ENCODE data around the gene DEXI.
A peak's percentile ranks its signal among the peaks of the same experiment; 100 is the strongest.

DEXI gene

DNA sequence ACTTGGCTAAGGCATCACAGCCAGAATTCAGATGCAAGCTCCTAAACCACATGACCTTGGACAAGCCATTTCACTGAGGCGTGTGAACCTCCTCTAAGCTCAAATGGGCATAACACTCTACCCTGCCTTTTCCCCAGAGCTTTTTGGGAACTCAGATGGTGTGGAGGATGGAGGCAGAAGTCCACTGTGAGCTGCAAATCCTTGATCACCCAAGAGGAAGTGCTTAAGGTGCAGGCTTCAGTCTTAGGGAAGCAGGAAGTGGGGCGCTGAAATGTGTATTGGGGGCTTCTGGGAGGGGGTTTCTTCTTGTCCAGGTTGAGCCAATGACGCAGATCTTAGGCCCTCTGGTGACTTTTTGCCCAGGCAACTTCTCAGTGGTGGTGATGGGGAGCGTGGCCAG is 52.4 kb downstream of the DEXI start:
- Histone ChIP-seq H3K79me1 (replicated peaks; ENCODE audit: low read length, poor library complexity, severe bottlenecking) (no peaks in the 10 kb centered on the region), H4K8ac (ENCODE audit: low read length) (no peak overlapping the region), H3K4ac (ENCODE audit: low read depth in 1 of 2, low read length in 2 of 2) (no peak overlapping the region), H3K4me1 (ENCODE audit: control insufficient read depth, insufficient read depth, low read depth, low read length) (no peaks in the 10 kb centered on the region), H2AK5ac (ENCODE audit: low read length, severe bottlenecking) (no peak overlapping the region), H2BK12ac (ENCODE audit: low read length in 2 of 2) (no peak overlapping the region), H2BK5ac (ENCODE audit: low read depth, low read length, poor library complexity, severe bottlenecking) (no peak overlapping the region), H2BK120ac (ENCODE audit: low read depth, low read length) (no peak overlapping the region), H2AFZ (ENCODE audit: low read depth, low read length) (no peak overlapping the region), H3K4me3 (ENCODE audit: insufficient read depth in 1 of 2, low read depth in 1 of 2, low read length in 2 of 2) (no peak overlapping the region), H3K27ac (ENCODE audit: low read length, poor library complexity, severe bottlenecking) (no peak overlapping the region), H3K9ac (ENCODE audit: low read length) (no peak overlapping the region), H3K4me2 (ENCODE audit: low read length, poor library complexity, severe bottlenecking) (no peak overlapping the region), H3K36me3 (ENCODE audit: control insufficient read depth in 1 of 2, insufficient read depth in 2 of 2, low read depth in 1 of 2, low read length in 2 of 2) (peaks cover 0 to 7% of the 10 kb centered on the region in 2 experiments), H3K14ac (ENCODE audit: low read length in 2 of 2) (no peak overlapping the region), H3K18ac (ENCODE audit: low read depth in 1 of 2, low read length in 2 of 2) (no peak overlapping the region), H2BK15ac (ENCODE audit: low read depth, poor library complexity, severe bottlenecking) (no peak overlapping the region), H3K27me3 (ENCODE audit: control insufficient read depth in 1 of 2, insufficient read depth in 1 of 2, low read length in 2 of 2) (peaks cover 0 to 38% of the 10 kb centered on the region in 2 experiments), H3K9me3 (ENCODE audit: control insufficient read depth, low read length) (no peaks in the 10 kb centered on the region), H4K91ac (ENCODE audit: low read length) (no peak overlapping the region), H3K23ac (ENCODE audit: low read length in 2 of 2) (no peak overlapping the region)
- 72% methylated on average over 3 of the region's 4 CpGs for WGBS
- DNase-seq: no peak

DNA sequence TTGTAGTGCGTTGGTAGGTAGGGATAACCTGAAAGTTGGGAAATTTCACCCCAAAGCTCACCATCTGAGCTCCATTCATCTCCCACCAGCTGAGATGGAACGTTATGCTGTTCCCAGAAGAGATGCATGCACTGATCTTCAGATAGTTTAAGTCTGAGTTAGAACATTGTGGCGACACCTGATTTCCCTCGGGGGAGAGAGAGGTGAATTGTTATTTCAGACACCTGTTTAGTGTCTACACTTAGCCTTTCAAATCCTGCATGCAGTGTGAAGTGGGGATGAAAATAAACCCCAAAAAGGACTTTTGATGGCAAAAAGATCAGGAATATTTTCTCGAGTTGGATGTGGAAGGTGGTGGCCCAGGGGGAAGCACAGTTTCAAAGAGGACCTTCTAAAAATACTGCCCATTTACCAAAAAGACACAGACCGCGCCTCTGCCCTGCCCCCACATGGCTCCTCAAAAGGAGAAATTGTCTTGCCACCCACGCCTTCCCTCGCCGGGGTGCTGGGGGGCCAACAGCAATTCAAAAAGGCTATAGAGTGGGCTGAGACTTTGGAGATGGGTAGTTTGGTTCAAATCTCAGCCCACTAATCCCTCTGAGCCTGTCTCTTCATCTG is 53.8 kb downstream of the DEXI start:
- Histone ChIP-seq H3K4ac (ENCODE audit: low read depth in 1 of 2, low read length in 2 of 2) (no peak overlapping the region), H4K8ac (ENCODE audit: low read length) (no peak overlapping the region), H2AK5ac (ENCODE audit: low read length, severe bottlenecking) (no peak overlapping the region), H3K9me3 (ENCODE audit: control insufficient read depth, low read length) (no peaks in the 10 kb centered on the region), H3K4me1 (ENCODE audit: control insufficient read depth, insufficient read depth, low read depth, low read length) (no peaks in the 10 kb centered on the region), H3K79me1 (replicated peaks; ENCODE audit: low read length, poor library complexity, severe bottlenecking) (no peaks in the 10 kb centered on the region), H3K4me2 (ENCODE audit: low read length, poor library complexity, severe bottlenecking) (no peak overlapping the region), H2BK120ac (ENCODE audit: low read depth, low read length) (no peak overlapping the region), H3K27ac (ENCODE audit: low read length, poor library complexity, severe bottlenecking) (no peak overlapping the region), H3K27me3 (ENCODE audit: control insufficient read depth in 1 of 2, insufficient read depth in 1 of 2, low read length in 2 of 2) (peaks cover 0 to 43% of the 10 kb centered on the region in 2 experiments), H2BK15ac (ENCODE audit: low read depth, poor library complexity, severe bottlenecking) (no peak overlapping the region), H2BK5ac (ENCODE audit: low read depth, low read length, poor library complexity, severe bottlenecking) (no peak overlapping the region), H3K23ac (ENCODE audit: low read length in 2 of 2) (no peak overlapping the region), H3K14ac (ENCODE audit: low read length in 2 of 2) (no peak overlapping the region), H3K36me3 (ENCODE audit: control insufficient read depth in 1 of 2, insufficient read depth in 2 of 2, low read depth in 1 of 2, low read length in 2 of 2) (peaks cover 0 to 7% of the 10 kb centered on the region in 2 experiments), H2BK12ac (ENCODE audit: low read length in 2 of 2) (no peak overlapping the region), H4K91ac (ENCODE audit: low read length) (no peak overlapping the region), H2AFZ (ENCODE audit: low read depth, low read length) (no peak overlapping the region), H3K4me3 (ENCODE audit: insufficient read depth in 1 of 2, low read depth in 1 of 2, low read length in 2 of 2) (no peak overlapping the region), H3K9ac (ENCODE audit: low read length) (no peak overlapping the region), H3K18ac (ENCODE audit: low read depth in 1 of 2, low read length in 2 of 2) (no peak overlapping the region)
- DNase-seq: no peak
- 58% methylated on average over 10 of the region's 10 CpGs for WGBS

DNA sequence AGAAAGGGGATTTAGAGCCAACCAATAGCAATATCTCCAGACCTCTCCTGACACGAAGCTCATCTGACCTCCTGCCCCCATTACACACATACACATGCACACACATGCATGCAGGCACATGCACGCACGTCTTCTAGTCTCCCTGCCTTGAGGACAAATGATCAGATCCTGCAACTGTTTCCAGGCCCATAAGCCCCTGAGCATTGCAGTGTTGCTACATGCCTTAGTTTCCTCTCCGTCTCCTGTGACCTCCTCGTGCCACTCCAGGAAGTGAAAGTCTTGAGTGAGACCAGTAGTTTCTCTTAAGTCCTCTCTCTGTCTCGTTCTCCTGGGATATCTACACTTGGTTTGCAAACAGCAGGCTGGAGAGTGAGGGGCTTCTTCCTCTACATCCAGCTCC is 57.0 kb downstream of the DEXI start:
- Histone ChIP-seq H3K4me1 (ENCODE audit: control insufficient read depth, insufficient read depth, low read depth, low read length) (no peaks in the 10 kb centered on the region), H3K9ac (ENCODE audit: low read length) (no peak overlapping the region), H3K14ac (ENCODE audit: low read length in 2 of 2) (no peak overlapping the region), H3K18ac (ENCODE audit: low read depth in 1 of 2, low read length in 2 of 2) (no peak overlapping the region), H2BK12ac (ENCODE audit: low read length in 2 of 2) (no peak overlapping the region), H3K4ac (ENCODE audit: low read depth in 1 of 2, low read length in 2 of 2) (no peak overlapping the region), H3K36me3 (ENCODE audit: control insufficient read depth in 1 of 2, insufficient read depth in 2 of 2, low read depth in 1 of 2, low read length in 2 of 2) (peaks cover 0 to 7% of the 10 kb centered on the region in 2 experiments), H3K9me3 (ENCODE audit: control insufficient read depth, low read length) (no peaks in the 10 kb centered on the region), H3K23ac (ENCODE audit: low read length in 2 of 2) (no peak overlapping the region), H4K91ac (ENCODE audit: low read length) (no peak overlapping the region), H3K79me1 (replicated peaks; ENCODE audit: low read length, poor library complexity, severe bottlenecking) (no peaks in the 10 kb centered on the region), H3K27ac (ENCODE audit: low read length, poor library complexity, severe bottlenecking) (no peak overlapping the region), H2BK5ac (ENCODE audit: low read depth, low read length, poor library complexity, severe bottlenecking) (no peak overlapping the region), H3K27me3 (ENCODE audit: control insufficient read depth in 1 of 2, insufficient read depth in 1 of 2, low read length in 2 of 2) (peaks cover 0 to 46% of the 10 kb centered on the region in 2 experiments), H2AK5ac (ENCODE audit: low read length, severe bottlenecking) (no peak overlapping the region), H2AFZ (ENCODE audit: low read depth, low read length) (no peak overlapping the region), H3K4me2 (ENCODE audit: low read length, poor library complexity, severe bottlenecking) (no peak overlapping the region), H2BK120ac (ENCODE audit: low read depth, low read length) (no peak overlapping the region), H3K4me3 (ENCODE audit: insufficient read depth in 1 of 2, low read depth in 1 of 2, low read length in 2 of 2) (no peak overlapping the region), H4K8ac (ENCODE audit: low read length) (no peak overlapping the region), H2BK15ac (ENCODE audit: low read depth, poor library complexity, severe bottlenecking) (no peak overlapping the region)
- no peak for DNase-seq
- 47% methylated on average over 4 of the region's 6 CpGs for WGBS

DNA sequence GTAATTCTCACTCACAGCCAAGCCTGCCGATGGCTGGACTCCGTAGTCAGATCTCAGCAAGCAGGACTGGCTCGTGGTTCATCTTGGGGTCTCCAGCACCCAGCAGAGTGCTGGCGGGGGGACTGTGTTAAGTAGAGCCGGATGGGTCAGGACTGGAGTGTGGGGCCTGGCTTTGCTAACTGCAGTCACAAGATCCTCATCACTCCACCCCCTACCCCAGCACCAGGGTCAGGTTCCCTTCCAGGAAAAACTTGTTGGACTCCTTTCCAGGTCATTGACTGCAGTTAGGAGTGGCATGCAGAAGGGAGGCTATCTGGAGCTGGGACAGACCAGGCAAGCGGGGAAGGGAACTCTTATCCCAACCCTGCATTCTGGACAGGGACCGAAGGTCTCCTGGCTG is 59.3 kb downstream of the DEXI start:
- Histone ChIP-seq H3K9ac (ENCODE audit: low read length) (no peak overlapping the region), H2BK5ac (ENCODE audit: low read depth, low read length, poor library complexity, severe bottlenecking) (no peak overlapping the region)

More for the DNA sequence above, 59.3 kb downstream of the DEXI start:
- H3K4me1 ChIP-seq (ENCODE audit: control insufficient read depth, insufficient read depth, low read depth, low read length): no peaks in the 10 kb centered on the region
- WGBS: 98% methylated on average over 5 of the region's 7 CpGs
- peak overlapping the region in 1 of 2 experiments; percentile 26 for H3K14ac ChIP-seq (ENCODE audit: low read length in 2 of 2)
- H4K91ac ChIP-seq (ENCODE audit: low read length): no peak overlapping the region
- DNase-seq: no peak
- no peak overlapping the region for H3K4me2 ChIP-seq (ENCODE audit: low read length, poor library complexity, severe bottlenecking)
- H3K27ac ChIP-seq (ENCODE audit: low read length, poor library complexity, severe bottlenecking): no peak overlapping the region
- no peak overlapping the region for H3K4me3 ChIP-seq (ENCODE audit: insufficient read depth in 1 of 2, low read depth in 1 of 2, low read length in 2 of 2)
- H3K36me3 ChIP-seq (ENCODE audit: control insufficient read depth in 1 of 2, insufficient read depth in 2 of 2, low read depth in 1 of 2, low read length in 2 of 2): peaks cover 0 to 7% of the 10 kb centered on the region in 2 experiments
- no peaks in the 10 kb centered on the region for H3K9me3 ChIP-seq (ENCODE audit: control insufficient read depth, low read length)
- no peaks in the 10 kb centered on the region for H3K79me1 ChIP-seq (replicated peaks; ENCODE audit: low read length, poor library complexity, severe bottlenecking)
- H3K23ac ChIP-seq (ENCODE audit: low read length in 2 of 2): no peak overlapping the region
- H2AK5ac ChIP-seq (ENCODE audit: low read length, severe bottlenecking): no peak overlapping the region
- H3K18ac ChIP-seq (ENCODE audit: low read depth in 1 of 2, low read length in 2 of 2): no peak overlapping the region
- no peak overlapping the region for H2AFZ ChIP-seq (ENCODE audit: low read depth, low read length)
- H3K4ac ChIP-seq (ENCODE audit: low read depth in 1 of 2, low read length in 2 of 2): no peak overlapping the region
- H4K8ac ChIP-seq (ENCODE audit: low read length): no peak overlapping the region
- H3K27me3 ChIP-seq (ENCODE audit: control insufficient read depth in 1 of 2, insufficient read depth in 1 of 2, low read length in 2 of 2): peaks cover 0 to 47% of the 10 kb centered on the region in 2 experiments
- H2BK12ac ChIP-seq (ENCODE audit: low read length in 2 of 2): no peak overlapping the region
- H2BK15ac ChIP-seq (ENCODE audit: low read depth, poor library complexity, severe bottlenecking): no peak overlapping the region
- no peak overlapping the region for H2BK120ac ChIP-seq (ENCODE audit: low read depth, low read length)
